Keratinocyte (primary cell): Measurements from ENCODE around the gene RNF38.

Experiments used
- EZH2 ChIP-seq: IDR thresholded peaks from one replicate; pipeline ENCODE4 v1.6.1; 2012; ENCODE audit warnings: inconsistent platforms, mild to moderate bottlenecking, low read length, moderate library complexity
- TF ChIP-seq, protein P1 (sequence below), 3 experiments: IDR thresholded peaks in 1 of 3; conservative IDR thresholded peaks in 1 of 3; optimal IDR thresholded peaks in 1 of 3; 2 replicates in 2 of 3; 3 replicates in 1 of 3; pipeline versions ENCODE3 to v1.5.1; 2011; ENCODE audit warnings: low read length in 3 of 3, mild to moderate bottlenecking in 3 of 3, moderate library complexity in 2 of 3, control low read depth in 1 of 3, inconsistent platforms in 1 of 3; ENCODE audit not compliant: insufficient read depth in 2 of 3; ENCODE audit errors: extremely low read depth in 1 of 3

- TF ChIP-seq, protein P1, sequence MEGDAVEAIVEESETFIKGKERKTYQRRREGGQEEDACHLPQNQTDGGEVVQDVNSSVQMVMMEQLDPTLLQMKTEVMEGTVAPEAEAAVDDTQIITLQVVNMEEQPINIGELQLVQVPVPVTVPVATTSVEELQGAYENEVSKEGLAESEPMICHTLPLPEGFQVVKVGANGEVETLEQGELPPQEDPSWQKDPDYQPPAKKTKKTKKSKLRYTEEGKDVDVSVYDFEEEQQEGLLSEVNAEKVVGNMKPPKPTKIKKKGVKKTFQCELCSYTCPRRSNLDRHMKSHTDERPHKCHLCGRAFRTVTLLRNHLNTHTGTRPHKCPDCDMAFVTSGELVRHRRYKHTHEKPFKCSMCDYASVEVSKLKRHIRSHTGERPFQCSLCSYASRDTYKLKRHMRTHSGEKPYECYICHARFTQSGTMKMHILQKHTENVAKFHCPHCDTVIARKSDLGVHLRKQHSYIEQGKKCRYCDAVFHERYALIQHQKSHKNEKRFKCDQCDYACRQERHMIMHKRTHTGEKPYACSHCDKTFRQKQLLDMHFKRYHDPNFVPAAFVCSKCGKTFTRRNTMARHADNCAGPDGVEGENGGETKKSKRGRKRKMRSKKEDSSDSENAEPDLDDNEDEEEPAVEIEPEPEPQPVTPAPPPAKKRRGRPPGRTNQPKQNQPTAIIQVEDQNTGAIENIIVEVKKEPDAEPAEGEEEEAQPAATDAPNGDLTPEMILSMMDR (optimal IDR thresholded peaks at IDR 0.05 in 1 of 3, IDR thresholded peaks at IDR 0.05 in 1 of 3, conservative IDR thresholded peaks at IDR 0.05 in 1 of 3; ENCODE audit: extremely low read depth in 1 of 3, insufficient read depth in 2 of 3, low read length in 3 of 3), result no peak
- no peak for TF ChIP-seq EZH2
Observed at GRCh38 chr9:36314740-36315139, 85.3 kb downstream of the RNF38 start.
